SHP77 treated with DMSO at 0.1 percent for 48 hours (cell line): ENCODE results near the gene KRTAP4-1.
"Not testable (repeated sequence)": the region's sequence is repeated elsewhere in the genome, so short reads cannot be mapped to it uniquely, and the experiment has no call there.

Experiments
- DNase-seq: peaks from one replicate; lab custom pipeline; 2025; lab: John Stamatoyannopoulos, UW

Gene KRTAP4-1

DNA sequence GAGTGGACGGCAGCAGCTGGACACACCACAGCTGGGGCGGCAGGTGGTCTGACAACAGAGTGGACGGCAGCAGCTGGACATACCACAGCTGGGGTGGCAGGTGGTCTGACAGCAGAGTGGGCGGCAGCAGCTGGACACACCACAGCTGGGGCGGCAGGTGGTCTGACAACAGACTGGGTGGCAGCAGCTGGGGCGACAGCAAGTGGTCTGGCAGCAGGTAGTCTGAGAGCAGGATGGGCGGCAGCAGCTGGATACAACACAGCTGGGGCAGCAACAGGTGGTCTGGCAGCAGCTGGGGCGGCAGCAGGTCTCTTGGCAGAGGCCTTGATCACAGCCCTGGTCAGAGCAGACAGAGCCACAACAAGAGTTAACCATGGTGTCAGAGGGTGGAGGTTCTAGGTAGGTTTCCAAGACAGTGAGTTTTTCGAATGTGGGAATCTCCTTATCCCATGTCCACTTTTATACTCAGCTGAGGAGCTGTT lies at the start of gene KRTAP4-1:
Gene KRTAP4-1 (minus strand): TSS at position 432 of the 482 bp plus-strand sequence. CDS start 57 bp downstream, at position 375.
- no peak for DNase-seq

DNA sequence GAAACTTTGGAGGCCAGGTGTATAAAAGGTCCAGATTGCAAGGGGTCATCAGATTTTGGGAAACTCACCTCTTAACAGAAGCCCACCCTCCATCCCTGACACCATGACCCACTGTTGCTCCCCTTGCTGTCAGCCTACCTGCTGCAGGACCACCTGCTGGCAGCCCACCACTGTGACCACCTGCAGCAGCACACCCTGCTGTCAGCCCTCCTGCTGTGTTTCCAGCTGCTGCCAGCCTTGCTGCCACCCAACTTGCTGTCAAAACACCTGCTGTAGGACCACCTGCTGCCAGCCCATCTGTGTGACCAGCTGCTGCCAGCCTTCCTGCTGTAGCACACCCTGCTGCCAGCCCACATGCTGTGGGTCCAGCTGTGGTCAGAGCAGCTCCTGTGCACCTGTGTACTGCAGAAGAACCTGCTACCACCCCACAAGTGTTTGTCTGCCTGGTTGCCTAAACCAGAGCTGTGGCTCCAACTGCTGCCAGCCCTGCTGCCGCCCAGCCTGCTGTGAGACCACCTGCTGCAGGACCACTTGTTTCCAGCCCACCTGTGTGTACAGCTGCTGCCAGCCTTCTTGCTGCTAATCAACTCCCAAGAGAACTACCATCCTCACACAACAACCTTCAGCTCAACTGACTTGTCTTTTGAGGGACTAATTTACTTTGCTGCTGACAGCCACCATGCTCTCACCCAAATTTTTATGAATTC lies 47.8 kb upstream of the KRTAP4-1 start, which contains the start of gene KRTAP9-3:
Gene KRTAP9-3 (plus strand): TSS at position 51 of the 707 bp plus-strand sequence. CDS start 53 bp downstream, at position 104.
- not testable (repeated sequence) for DNase-seq

DNA sequence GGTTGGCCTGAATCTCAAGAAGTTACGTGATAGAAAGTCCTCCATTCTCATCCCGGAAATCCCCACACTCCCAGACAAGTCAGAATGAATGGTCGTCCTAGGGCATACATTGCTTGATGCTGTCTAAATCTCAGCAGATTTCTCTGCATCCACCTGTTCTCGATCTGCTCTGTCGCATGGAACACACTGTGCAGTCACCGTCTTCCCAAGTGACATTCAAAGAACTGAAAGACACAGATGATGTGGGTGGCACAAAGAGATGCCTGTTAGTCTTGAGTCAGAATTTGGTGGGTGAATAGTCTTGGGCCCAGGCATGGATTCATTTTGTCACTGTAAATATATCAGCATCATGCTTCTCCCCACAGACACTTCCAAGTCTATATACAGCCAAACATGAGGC lies 47.0 kb upstream of the KRTAP4-1 start:
- no peak for DNase-seq

DNA sequence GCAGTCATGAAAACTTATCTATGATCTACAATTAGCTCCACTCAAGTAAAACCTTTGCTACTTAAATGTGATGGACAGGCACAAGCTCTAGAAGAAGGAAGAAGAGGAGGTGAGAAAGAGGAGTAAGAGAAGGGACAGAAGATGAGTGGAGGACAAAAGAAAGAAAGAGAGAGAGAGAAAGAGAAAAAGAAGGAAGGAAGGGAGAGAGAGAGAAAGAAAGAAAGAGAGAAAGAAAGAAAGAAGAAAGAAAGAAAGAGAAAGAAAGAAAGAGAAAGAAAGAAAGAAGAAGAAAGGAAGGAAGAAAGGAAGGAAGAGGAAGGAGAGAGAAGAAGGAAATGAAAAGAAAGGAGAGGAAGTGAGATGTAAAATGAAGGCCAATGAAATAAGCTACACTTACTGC lies 45.4 kb upstream of the KRTAP4-1 start:
- DNase-seq, result no peak

DNA sequence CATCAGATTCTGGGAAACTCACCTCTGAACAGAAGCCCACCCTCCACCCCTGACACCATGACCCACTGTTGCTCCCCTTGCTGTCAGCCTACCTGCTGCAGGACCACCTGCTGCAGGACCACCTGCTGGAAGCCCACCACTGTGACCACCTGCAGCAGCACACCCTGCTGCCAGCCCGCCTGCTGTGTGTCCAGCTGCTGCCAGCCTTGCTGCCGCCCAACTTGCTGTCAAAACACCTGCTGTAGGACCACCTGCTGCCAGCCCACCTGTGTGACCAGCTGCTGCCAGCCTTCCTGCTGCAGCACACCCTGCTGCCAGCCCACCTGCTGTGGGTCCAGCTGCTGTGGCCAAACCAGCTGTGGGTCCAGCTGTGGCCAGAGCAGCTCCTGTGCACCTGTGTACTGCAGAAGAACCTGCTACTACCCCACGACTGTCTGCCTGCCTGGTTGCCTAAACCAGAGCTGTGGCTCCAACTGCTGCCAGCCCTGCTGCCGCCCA lies 41.9 kb upstream of the KRTAP4-1 start, which contains the start of gene KRTAP9-2:
Gene KRTAP9-2 (plus strand): TSS at position 51 of the 498 bp plus-strand sequence. CDS start 7 bp downstream, at position 58.
- not testable (repeated sequence) for DNase-seq

DNA sequence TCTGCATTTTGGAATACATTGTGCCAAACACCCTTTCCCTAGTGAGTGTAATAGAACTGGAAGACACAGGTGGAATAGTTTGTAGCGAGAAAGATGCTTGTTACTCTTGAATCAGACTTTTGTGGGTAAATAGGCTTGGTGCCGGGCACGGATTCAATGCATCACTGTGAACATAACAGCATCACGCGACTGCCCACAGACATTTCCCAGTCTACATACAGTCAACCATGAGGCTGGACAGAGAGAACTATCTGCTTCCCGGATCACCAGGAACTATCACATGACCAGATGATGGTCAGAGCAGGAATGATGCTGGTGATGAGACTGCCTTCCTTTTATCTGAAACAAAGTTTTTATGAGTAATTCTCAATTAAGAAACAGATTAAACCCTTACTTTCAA lies 41.3 kb upstream of the KRTAP4-1 start:
- no peak for DNase-seq

DNA sequence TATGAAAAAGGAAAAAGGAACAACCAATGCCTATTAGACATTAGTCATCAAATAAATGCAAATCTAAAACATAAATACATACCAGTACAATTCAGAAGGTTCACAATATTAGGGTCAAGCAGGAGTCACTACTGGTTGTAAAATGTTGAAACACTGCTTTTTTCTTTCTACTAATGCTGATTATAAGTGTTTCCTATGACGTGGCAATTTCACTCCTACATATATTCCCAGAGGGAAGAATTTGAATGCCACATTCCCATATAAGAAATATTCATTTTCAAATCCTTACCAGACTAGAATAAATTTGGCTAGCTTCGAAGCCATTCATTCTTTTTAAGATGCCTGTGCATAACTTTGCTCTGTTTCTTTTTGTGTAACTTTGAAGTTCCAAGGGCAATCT lies 39.1 kb upstream of the KRTAP4-1 start:
- DNase-seq, result no peak

DNA sequence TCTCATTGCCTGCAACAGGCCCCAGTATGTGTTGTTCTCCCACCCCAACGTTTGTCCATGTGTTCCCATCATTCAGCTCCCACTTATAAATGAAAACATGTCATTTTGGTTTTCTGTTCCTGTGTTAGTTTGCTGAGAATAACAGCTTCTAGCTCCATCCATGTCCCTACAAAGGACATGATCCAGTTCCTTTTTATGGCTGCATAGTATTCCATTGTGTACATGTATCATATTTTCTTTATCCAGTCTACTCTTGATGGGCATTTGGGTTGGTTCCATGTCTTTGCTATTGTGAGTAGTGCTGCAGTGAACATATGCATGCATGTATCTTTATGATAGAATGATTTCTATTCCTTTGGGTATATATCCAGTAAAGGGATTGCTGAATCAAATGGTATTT lies 31.0 kb upstream of the KRTAP4-1 start:
- no peak for DNase-seq

DNA sequence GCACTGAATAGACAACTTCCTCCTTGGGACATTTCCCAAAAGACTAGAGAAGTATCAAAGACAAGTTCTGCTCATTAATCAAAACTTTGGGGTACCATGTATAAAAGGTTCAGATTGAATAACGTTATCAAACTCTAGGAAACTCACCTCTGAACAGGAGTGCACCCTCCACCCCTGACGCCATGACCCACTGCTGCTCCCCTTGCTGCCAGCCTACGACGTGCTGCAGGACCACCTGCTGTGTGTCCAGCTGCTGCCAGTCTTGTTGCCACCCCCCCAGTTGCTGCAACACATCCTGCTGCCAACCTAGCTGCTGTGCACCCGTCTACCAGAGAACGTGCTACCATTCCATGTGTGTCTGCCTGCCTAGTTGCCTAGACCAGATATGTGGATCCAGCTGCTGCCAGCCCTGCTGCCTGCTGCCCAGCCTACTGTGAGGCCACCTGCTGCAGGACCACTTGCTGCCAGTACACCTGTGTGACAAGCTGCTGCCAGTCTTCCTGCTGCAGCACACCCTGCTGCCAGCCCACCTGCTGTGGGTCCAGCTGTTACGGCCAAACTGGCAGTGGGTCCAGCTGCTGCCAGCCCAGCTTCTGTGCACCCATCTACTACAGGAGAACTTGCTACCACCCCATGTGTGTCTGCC lies 27.9 kb upstream of the KRTAP4-1 start:
- DNase-seq, result no peak

DNA sequence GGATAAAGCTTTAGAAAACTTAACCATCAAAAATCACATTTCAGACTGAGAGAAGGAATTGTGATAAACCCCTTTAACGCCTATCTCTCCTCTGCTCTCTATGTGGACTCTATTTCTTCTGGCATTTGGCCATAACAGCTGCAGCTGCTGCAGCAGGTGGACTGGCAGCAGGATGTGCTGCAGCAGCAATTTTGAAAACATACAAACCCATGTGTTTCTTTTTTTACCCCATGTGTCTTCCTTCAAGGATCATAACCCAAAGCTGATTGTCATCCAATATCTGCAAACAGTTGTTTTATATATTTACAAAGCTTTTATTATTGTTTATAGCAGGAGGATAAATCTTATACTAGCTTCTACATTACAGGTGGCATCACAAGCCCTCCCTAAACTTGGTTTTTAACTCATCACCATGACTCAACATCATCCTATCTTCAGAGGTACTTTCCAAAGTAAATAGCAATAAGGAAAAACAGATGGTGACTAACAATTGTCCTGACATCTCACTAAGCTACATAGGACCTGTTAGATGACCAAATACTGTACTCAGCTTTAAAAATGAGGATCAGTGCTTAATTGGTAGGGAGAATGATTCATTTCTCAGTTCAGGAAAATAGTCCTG lies 27.2 kb upstream of the KRTAP4-1 start:
- DNase-seq, result peak; percentile 22

DNA sequence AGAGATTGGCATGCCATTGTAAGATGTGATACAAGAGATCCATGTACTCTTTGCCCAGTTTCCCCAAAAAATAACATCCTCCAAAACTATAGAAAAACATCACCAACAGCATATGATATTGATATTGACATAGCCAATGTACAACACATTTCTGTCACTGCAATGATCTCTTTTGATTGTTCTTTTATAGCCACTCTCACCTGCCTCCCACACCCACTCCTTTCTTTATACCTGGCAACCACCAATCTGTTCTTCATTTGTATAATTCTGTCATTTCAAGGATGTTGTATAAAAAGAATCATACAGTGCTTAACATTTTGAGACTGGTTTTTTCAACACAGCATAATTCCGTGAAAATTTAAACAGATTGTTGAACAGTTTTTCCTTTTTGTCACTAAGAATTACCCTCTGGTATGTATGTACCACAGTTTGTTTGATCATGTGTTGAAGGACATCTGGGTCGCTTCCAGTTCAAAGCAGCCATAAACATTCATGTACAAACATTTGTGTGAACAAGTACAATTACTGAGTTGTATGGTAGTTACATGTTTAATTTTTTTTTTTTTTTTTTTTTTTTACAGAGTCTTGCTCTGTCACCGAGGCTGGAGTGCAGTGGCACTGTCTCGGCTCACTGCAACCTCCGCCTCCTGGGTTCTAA lies 14.8 kb upstream of the KRTAP4-1 start:
- no peak for DNase-seq

DNA sequence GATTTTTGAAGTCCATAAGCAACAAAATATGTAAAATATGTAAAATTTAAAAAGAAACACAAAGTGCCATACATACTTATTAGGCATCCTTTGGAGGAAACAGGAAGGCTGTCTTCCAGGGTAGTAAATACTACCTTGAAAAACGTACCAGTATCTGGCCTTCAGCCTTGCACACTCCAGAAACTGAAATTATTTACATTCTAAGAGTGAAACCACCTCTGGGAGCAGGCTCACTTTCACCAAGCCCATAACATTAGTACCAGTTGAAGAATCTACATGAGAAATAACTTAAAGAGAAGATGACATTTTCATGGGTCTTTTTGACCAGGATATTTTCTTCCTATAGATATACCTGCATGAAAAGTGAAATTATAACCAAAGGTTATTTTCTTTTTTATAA lies 11.4 kb upstream of the KRTAP4-1 start:
- DNase-seq, result no peak

DNA sequence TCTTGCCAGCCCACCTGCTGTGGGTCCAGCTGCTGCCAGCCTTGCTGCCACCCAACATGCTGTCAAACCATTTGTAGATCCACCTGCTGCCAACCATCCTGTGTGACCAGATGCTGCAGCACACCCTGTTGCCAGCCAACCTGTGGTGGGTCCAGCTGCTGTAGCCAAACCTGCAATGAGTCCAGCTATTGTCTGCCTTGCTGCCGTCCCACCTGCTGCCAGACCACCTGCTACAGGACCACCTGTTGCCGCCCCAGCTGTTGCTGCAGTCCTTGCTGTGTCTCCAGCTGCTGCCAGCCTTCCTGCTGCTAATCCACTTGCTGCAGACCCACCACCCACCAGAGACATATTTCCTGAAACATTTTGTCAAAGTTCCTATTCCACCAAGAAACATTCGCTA lies 5.6 kb upstream of the KRTAP4-1 start:
- no peak for DNase-seq

DNA sequence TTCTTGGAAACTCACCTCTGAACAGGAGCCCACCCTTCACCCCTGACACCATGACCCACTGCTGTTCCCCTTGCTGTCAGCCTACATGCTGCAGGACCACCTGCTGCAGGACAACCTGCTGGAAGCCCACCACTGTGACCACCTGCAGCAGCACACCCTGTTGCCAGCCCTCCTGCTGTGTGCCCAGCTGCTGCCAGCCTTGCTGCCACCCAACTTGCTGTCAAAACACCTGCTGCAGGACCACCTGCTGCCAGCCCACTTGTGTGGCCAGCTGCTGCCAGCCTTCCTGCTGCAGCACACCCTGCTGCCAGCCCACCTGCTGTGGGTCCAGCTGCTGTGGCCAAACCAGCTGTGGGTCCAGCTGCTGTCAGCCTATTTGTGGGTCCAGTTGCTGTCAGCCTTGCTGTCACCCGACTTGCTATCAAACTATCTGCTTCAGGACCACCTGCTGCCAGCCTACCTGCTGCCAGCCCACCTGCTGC lies 5.2 kb upstream of the KRTAP4-1 start, which contains the start of gene KRTAP9-1:
Gene KRTAP9-1 (plus strand): TSS at position 51 of the 482 bp plus-strand sequence. CDS start 0 bp downstream, at position 51.
- not testable (repeated sequence) for DNase-seq

DNA sequence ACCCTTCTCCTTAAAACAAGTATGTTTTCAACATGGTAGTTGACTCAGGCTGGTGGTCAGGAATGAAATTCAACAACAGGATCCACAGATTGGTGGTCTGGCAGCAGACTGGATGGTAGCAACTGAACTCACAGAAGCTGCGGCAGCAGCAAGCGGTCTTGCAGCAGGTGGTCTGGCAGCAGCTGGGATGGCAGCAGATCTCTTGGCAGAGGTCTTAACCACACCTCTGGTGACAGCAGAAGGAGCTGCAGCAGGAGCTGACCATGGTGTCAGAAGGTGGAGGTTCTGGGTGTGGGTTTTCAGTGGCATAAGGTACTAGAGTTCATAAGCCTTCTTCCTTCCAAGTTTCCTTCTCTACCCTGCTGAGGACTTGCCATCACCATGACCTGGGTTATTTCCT lies 2.2 kb upstream of the KRTAP4-1 start:
- no peak for DNase-seq

DNA sequence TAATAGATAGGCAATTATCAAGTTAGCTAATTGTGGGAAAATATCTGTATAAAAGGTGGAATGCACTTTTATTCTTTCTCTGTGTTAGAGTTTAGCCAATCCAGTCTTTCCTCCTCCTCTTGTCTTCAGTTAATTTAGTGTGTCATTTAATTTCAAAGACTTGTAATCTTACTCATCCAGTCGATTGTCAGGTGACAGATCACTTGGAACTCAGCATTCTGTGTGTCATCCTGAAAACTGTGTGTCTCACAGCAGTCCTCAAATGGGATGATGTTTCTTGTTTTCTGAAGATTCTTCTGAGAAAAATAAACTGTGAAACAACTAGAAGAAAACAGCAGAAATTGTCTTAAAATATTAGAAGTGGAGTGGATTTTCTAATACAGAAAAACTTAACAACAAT lies 290 bp upstream of the KRTAP4-1 start:
- DNase-seq, result no peak

DNA sequence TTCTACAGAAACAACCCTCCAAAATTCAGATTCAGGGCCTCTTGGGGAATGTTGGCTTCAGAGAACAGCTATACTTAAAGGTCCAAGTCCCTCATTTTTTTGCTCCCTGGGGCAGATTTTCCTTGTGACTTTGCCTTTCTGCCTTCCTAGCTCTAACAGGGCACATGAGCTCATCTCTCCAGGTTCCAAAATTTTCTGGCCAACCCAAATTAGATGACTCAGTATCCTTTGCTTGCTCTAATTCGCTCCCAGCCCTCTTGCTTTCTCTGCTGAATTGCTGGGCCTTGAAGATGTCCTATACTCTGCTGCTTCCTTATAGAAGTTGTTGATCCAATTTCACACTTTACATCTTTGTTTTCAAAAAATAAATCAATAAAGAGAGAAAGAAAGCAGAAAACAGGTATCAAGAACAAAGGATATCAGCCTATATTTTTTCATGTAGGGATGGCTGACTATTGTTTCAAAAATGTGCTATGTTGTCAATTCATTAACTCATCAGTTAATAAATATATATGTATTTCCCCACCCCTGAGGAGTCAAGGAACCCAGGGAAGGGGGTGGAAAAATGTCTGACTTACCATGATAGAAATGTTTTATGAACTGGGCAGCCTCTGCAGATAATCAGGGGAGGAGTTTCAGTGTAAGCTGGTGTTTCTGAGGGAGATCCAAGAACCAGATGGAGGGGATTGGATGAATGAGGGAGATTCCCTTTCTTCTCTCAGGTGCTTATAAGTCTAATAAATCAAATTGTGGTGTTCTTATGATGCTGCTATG lies 5.7 kb downstream of the KRTAP4-1 start:
- no peak for DNase-seq

DNA sequence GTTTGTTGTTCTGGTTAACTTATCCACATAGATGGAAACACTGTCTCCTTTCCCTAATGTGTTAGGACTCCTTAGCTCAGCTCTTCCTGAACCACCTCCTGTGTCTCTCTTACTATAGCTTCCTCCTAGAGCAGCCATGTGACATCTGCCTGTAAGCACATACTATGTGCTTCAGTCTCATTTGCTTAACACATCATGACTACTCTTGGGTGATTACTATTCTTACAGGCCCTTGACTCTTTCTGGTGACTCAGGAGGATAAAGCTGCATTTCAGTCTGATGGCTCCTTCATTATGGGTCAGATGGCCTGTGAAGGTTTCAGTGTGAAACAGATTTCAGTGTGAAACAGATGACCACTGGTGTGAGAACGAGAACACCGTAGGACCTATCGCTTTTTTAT lies 6.4 kb downstream of the KRTAP4-1 start:
- no peak for DNase-seq

DNA sequence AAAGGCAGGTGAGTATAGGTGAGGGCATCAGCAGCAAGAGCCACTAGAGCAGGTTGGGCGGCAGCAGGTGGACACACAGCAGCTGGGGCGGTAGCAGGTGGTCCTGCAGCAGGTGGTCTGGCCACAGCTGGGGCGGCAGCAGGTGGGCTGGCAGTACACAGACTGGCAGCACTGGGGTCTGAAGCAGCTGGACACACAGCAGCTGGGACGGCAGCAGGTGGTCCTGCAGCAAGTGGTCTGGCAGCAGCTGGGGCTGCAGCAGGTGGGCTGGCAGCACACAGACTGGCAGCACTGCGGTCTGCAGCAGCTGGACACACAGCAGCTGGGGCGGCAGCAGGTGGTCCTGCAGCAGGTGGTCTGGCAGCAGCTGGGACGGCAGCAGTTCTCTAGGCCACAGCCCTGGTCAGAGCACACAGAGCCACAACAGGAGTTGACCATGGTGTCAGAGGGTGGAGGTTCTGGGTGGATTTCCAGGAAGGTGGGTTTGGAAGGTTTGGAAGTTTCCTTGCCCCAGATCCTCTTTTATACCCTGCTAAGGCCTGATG lies 6.9 kb downstream of the KRTAP4-1 start, which contains the start of gene KRTAP4-2:
Gene KRTAP4-2 (minus strand): TSS at position 495 of the 545 bp plus-strand sequence. CDS start 57 bp downstream, at position 438.
- no peak for DNase-seq

DNA sequence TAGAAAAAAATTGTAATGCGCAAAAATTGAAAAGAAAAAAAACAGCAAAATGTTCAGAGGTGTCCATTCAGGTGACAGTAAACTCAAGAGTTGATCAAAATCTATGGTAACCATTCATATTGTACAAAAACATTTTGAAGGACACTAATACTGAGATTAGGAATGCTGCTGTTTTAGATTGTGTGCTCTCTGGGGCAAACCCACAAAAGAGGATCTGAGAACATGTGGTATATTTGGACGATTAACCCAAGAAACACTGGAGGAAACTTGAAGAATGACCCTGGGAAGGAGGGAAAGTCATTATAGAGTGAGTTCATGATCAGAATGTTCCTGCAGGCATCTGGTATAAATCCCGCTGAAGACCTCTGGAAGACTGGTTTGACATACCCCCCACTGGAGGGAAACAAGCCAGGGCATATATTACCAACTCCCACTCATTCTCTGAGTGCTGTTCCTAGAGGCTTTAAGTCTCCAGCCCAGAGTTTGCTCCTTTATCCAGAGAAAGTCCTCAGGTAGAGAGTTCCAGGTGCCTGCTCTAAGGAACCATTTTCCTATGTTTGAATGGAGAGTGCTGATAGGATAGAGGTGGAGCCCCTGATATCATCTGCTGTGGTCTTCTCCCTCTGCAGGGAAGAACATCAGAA lies 7.8 kb downstream of the KRTAP4-1 start:
- DNase-seq, result no peak
